Measurements from ENCODE around the gene CYP4F2.
A peak's percentile ranks its signal among the peaks of the same experiment; 100 is the strongest.

DNA sequence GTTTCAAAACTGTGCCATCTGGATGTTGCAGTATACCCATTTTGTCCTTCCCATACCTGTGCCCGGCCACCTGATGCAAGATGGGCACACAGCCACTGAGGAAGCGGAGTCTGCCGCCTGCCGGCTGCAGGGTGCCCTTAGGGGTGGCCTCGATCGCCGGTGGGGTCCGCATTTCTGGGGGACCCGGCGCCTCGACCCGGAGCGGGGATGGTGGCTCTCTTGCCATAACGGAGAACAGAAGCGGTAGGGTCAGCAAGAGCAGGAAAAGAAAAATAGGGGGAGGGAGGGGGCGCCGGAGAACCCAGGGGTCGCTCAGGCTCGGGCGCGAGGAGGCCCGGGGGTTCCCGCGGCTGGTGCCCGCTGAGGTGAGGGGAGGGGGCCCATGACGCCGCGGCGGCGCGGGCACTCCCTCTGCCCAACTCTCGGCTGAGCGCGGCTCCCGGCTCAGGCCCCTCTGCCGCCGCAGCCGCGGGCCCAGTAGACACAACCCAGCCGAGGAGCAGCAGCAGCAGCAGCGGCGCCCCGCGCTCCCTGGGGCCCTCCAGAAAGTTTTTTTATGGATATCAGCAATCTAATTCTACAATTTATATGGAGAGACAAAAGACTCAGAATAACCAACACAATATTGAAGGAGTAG, 13.8 kb upstream of the CYP4F2 start:
- no peak for TF ChIP-seq JUN (IDR thresholded peaks at IDR 0.05; ENCODE audit: borderline replicate concordance, insufficient read depth, insufficient read length, low read depth)
- TF ChIP-seq CTCF (IDR thresholded peaks at IDR 0.05; ENCODE audit: extremely low read depth in 1 of 2, insufficient read depth in 1 of 2, low read depth in 1 of 2, low read length in 2 of 2): no peak
- TF ChIP-seq EZH2 (IDR thresholded peaks at IDR 0.05; ENCODE audit: borderline replicate concordance, low read depth, low read length, severe bottlenecking): peak; percentile 36
- no peak for TF ChIP-seq FOS (IDR thresholded peaks at IDR 0.05; ENCODE audit: borderline replicate concordance, insufficient read depth, low read length)
- TF ChIP-seq POLR2A (IDR thresholded peaks at IDR 0.05; ENCODE audit: low read depth, low read length): no peak
- no peak for TF ChIP-seq POLR2AphosphoS5 (IDR thresholded peaks at IDR 0.05; ENCODE audit: insufficient read depth, low read depth, low read length)
- TF ChIP-seq, protein P1, sequence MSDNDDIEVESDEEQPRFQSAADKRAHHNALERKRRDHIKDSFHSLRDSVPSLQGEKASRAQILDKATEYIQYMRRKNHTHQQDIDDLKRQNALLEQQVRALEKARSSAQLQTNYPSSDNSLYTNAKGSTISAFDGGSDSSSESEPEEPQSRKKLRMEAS (IDR thresholded peaks at IDR 0.05; ENCODE audit: insufficient read depth, insufficient read length): no peak
- TF ChIP-seq GATA2 (IDR thresholded peaks at IDR 0.05; ENCODE audit: insufficient read depth, insufficient read length, low read depth, low read length): no peak

All from endothelial cell of umbilical vein (primary cell).